HG03469 (cell line): ENCODE results near the gene BABAM2.
"Not testable (repeated sequence)": the region's sequence is repeated elsewhere in the genome, so short reads cannot be mapped to it uniquely, and the experiment has no call there.

Experiments
- ATAC-seq: cut with Tn5 transposase; IDR thresholded peaks from one replicate; pipeline ENCODE4 v1.9.1; 2021; ENCODE audit warnings: mild to moderate bottlenecking, moderate library complexity, moderate number of reproducible peaks; ENCODE audit not compliant: unreplicated experiment

BABAM2 gene

DNA sequence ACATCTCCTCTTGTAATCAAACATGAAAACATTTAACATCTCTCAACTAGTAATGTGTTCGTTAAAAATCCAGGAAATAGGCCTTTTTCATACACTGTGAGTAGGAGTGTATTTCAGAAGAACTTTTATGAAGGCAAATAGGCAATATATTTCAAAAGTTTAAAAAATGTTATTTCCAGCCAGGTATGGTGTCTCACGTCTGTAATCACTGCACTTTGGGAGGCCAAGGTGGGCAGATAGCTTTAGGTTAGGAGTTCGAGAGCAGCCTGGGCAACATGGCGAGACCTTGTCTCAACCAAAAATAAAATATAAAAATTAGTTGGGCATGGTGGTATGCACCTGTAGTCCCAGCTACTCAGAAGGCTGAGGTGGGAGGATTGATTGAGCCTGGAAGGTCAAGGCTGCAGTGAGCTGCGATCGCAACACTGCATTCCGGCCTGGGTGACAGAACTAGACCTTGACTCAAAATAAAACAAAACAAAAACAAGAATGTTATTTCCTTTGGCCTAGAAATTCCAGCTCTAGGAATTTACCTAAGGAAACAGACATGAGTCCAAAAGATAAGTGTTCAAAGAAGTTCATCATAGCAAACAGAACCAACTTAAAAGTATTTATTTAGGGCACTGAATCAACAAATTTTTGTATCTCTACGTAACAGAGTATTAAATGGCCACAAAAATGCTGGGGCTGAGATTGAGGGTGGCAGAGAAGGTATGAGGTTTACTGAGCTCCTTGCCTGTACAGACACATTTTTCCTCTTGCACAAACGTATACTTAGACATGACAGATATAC is 15.2 kb upstream of the BABAM2 start:
- no peak for ATAC-seq

DNA sequence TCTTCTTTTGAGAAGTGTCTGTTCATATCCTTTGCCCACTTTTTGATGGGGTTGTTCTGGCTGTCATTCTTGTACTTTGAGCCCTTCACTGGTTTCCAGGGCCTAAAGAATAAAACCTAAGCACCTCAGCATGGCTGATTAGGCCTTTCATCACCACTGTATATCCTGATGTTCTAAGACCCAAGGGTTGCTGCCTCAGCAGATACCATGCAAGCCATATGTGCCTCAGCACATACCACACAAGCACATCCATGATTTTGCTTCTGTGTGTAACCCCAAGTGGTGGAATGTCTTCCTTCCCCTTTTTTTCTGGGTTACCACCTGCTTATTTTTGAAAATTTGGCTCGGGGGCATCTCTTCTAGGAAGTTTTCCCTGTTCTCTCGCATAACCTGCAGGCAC is 11.7 kb upstream of the BABAM2 start:
- no peak for ATAC-seq

DNA sequence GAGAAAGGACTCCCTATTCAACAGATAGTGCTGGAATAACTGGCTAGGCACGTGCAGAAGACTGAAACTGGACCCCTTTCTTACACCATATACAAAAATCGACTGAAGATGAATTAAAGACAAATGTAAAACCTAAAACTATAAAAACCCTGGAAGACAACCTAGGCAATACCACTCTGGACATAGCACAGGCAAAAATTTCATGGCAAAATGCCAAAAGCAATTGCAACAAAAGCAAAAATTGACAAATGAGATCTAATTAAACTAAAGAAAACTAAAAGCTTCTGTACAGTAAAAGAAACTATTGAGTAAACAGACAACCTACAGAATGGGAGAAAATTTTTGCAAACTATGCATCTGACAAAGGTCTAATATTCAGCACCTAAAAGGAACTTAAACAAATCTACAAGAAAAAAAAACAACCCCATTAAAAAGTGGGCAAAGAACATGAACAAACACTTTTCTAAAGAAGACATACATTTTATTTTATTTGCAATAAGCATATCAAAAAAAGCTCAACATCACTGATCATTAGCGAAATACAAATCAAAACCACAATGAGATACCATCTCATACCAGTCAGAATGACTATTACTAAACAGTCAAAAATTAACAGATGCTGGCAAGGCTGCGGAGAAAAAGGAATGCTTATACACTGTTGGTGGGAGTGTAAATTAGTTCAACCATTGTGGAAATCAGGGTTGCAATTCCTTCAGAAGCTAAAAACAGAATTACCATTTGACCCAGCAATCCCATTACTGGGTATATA is 8.5 kb upstream of the BABAM2 start:
- not testable (repeated sequence) for ATAC-seq

DNA sequence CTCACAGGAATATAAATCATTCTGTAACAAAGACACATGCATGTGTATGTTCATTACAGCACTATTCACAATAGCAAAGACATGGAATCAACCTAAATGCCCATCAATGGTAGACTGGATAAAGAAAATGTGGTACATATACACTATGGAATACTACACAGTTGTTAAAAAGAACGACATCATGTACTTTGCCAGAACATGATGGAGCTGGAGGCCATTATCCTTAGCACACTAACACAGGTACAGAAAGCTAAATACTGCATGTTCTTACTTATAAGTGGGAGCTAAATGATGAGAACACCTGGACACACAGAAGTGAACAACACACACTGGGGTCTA is 8.0 kb upstream of the BABAM2 start:
- ATAC-seq = not testable (repeated sequence)

DNA sequence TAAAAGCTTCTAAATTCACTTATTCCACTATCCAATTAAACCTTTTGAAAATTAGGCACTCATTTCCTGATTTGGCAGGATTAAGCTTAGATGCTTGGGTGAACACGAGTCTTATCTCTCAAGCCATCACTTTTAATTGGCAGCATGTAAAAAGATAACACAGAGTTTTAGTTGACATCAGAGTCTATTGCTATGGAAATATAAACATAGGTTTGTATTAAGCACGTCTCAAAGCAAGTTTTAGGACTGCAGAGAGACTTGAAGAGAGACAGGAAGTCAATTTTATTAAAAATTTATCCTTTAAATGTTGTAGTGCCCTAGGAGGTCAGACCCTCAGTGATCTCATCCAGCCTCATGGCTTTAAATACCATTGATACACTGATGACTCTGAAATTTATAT is 5.9 kb upstream of the BABAM2 start:
- no peak for ATAC-seq

DNA sequence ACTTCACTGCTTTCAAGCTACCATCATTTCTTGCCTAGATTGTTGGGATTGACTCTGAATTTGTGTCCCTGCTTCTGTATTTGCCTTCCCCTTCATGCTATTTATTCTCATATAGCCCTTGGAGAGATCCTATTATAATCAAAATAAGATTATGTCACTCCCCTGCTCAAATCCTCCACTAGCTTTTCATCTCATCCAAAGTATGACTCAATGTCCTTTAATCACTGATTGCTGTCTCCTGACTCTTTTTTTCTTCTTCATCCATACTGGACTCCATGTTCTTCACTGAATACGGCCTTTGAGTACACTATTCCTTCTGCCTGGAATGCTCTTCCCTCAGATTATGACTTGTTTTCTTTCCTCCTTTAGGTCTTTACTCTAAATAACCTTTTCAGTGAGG is 5.3 kb upstream of the BABAM2 start:
- ATAC-seq = no peak

DNA sequence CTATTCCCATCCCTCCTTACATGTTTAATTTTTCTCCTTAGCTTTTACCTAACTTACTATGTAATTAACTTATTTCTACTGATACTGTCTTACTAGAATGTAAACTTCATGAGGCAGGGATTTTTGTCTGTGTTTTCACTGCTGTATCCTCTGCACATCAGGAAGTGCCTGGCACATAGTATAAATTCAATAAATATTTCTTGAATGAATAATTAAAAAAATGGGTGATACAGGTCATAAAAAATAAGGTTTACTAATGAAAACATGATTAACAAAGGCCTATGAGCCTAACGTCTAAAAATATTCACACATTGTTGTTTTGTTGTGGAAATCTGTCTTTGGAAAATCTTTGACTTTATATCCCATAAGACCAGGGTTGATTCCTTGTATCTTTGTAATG is 4.9 kb upstream of the BABAM2 start:
- no peak for ATAC-seq

DNA sequence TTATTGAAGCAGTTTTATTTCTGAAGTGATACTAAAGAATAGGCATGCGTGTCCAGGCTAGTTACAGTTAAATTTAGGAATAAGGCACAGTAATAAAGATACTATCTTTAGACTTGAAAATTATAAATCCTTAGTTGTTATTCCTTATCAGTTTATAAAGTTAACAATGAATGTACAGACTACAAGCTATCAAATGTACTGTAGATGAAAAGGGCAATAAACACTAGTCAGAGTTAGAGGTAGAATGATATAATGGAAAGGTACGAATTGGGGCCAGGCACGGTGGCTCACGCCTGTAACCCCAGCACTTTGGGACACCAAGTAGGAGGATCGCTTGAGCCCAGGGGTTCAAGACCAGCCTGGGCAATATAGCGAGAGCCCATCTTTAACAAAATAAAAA is 4.2 kb upstream of the BABAM2 start:
- no peak for ATAC-seq

DNA sequence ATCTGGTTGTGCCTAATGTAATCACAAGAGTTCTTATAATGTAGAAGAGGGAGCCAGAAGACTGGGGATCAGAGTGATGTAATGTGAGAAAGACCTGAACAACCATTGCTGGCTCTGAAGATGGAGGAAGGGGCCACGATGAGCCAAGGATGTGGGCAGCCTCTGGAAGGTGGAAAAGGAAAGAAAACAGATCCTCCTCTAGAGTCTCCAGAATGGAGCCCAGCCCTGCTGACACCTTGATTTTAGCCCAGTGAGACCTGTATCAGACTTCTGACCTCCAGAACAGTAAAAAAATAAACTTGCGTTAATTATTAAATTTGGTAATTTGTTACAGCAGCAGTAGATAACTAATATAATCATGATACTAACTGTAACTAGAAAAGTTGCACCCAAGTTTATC is 3.4 kb upstream of the BABAM2 start:
- no peak for ATAC-seq

DNA sequence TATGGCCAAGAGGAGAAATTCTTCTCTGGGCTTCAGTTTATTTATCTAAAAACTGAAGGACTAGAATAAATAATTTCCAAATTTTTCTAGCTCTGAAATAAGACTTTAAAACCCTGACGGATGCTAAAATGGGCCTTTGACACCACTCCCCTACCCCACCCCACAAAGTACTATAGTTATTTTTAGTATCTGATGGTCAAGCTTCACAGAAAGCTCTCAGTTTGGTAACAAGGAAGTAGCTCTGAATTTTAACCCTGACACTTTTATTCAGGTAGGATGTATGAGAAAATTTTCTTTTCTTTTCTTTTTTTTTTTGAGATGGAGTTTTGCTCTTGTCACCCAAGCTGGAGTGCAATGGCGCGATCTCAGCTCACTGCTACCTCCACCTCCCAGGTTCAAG is 2.7 kb upstream of the BABAM2 start:
- ATAC-seq = no peak

DNA sequence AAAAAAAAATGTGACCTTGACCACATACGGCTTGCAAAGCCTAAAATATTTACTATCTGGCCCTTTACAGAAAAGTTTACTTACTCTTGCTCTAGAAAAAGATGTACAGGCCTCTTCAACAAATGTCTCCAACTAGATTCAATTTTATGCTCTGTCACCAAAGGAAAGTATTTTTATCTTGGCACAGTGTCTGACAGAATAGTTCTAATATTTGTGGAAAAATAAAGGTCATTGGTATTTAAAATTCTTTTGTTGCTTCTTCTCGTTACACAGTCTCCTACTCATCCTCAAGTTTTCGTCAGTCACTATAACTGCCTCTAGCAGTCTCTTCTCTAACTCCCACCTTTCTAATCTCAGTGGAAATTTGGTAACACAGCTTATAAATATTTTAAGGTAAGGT is 1.7 kb upstream of the BABAM2 start:
- ATAC-seq = no peak

DNA sequence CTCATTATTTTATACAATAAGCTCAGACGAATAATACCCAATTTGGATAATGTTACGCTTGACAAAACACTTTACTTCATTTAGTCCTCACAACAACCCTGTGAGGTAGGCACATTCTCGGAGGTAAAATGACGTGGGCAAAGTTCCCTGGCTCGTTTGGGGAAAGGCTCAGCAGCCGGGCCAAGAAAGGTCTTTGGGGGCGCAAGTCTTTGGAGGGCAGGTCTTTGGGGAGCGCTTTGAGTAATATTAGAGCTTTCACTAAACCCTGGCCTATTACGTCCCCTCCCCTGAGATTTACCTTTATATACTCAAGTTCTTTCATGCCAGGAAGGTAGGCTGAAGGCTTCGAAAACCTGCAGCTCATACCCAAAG is 769 bp upstream of the BABAM2 start:
- ATAC-seq = no peak

DNA sequence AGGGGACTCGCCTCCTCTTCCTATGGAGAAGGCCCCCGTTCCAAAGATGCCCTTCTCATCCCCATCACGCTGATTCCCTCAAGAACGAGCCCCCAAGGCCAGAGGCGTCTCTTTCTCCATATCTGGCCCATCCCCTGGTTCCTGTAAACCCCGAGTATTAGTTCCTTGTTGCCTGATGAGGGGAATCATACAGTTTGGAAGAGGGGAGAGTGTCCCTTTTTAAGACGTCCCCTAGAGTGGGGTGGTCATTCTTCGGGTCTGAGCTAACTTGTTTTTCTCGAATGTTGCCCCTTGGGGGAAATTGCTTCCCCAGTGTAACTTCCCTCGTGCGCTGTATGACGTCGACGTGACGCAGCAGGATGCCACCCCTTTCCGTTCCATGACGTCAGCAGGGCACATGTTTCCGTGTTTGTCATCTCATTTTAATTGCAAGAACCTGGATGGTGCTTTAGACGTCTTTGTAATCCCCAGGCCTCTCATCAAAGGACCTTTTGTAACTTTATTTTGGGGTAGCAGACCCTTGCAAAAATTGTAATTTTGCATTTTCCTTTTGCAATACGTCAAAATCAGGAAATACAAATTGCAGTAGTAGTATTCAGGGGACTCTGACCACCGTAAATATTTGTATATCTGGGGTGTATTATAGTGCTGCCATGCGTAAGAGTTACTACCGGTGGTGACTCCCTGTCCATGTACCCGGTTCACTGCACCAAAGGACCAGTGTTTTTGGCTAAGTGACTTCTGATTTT is 569 bp downstream of the BABAM2 start:
- no peak for ATAC-seq

DNA sequence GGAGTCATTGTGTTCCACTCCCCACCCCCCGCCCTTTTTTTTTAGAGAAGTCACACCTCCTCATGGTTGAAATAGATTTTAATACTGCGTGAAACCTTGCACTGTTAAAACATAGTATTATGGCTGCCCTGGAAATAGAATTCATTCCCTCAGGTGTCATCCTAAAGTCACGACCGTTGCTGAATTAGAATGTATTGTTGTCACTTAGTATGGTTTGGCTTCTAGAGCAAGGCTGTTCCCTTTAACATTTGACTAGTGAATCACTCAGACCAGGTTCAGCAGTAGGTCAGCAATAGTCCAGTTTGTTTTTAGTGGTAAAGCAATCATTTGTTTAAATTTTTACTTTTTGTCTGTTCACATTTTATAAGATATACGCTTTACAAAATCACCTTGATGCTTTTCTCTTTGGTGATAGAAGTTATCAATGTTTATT is 1.2 kb downstream of the BABAM2 start:
- ATAC-seq = no peak

DNA sequence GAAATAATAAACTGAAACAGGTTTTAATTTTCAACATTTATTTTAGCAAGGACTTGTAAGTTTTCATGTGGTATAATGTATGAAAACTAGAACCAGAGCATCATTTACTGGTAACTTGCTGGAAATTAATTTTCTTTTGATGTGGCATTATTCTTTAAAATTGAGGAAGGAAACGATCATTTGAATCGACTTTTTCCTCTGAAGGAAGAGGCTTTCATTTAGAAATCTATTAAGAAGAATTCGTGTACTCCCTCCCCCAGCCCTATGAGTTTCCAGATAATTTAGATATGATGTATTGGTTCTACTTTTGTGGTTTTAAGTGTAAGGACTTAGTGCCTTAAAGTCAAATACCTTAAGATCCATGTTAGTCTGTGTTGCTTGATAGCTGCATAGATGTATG is 2.5 kb downstream of the BABAM2 start:
- no peak for ATAC-seq

DNA sequence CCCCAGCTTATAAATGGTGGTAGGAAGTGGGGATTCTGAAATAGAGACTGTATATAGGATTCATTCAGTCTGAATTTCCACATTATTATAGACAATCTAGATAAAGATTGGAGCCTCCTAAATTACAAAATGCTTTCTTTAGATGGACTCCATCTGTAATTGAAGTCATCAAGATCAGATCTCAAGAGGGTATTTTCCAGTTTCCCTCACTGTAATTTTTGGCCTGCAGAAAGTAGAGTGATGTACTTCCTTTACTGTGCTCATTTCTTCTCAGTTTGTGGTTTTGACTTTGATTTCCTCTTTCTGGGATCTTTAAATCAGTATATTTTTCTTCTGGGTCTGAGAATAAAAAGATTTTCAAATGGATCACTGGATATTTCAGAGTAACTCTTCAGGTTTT is 7.2 kb downstream of the BABAM2 start:
- no peak for ATAC-seq

DNA sequence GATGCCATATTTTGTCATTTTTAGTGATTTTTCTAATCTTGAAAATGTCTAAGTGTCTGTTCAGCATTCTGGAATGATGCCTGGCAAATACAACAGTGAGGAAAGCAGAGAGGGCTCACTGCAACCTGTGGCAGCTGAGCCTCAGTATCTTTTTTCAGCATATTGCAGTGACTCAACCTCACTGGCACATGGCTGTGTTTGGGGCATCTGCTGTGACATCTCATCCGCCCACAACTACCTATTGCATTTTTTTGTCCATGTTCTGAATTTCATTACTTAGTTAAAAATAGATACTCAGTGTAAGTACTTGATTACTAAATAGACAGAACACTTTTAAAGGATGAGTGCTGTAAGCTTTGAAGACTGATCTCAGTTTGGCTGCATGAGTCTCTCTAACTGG is 10.7 kb downstream of the BABAM2 start:
- ATAC-seq = no peak

DNA sequence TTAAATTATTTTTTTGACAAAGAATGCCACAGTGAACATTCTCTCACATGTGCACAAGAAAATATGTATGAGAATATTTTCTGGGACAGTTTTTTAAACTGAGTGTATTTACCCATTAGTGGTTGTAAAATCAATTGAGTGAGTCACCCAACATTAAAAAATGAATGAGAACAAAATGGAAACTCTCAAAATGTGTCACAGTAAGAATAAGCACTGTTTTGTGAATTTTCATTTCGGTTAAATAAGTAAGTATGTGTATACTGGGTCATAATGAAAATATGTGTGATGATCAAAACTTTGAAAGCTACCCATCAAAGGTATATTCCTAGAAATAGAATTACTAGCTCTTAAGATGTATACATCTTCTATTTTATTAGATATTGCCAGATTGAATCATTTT is 11.6 kb downstream of the BABAM2 start:
- no peak for ATAC-seq

DNA sequence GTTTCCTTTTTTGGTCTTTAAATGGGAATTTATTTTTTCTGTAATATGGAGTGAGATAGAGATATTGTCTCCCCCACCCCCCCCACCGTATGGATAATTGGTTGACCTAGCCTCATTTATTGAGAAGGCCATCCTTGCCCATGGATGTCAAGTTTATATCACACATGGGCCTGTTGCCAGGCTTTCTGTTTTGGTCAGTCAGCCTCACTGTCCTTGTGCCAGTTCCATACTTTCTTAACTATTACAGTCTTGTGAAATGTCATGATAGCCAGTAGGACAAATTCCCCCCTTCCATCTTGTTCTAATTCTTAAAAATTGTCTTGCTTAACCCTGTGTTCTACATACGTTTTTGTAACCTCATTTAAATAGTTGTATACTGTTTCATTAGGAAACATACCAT is 12.5 kb downstream of the BABAM2 start:
- ATAC-seq = no peak

DNA sequence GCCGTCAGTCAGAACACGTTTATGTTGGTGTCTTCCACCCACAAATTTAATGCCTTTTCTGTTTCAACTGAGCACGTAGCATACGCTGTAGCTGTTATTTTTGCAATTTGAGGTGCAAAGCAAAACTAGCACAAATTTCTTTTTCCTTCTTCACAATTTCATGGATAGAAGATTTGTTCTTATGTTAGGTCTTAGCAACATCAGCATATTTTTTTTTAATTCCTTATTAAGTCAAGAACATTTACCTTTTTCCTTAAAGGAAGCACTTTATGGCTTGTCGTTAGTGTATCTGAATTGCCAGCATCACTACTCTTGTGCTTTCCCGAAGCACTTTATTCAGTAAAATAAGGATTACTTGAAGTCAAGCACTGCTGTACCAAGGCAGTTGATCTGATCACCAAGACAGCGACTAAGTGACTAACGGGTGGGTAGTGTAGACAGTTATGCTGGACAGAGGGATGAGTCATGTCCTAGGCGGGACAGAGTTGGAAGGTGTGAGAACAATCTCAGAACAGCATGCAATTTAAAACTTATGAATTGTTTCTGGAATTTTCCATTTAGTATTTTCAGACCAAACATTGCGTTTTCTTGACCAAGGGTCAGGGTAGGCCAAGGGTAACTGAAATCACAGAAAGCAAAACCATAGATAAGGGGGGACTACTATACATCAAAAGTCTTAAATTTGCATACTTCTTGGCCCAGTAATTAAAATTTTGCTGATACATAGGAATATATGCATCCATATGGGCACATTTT is 13.3 kb downstream of the BABAM2 start:
- no peak for ATAC-seq

DNA sequence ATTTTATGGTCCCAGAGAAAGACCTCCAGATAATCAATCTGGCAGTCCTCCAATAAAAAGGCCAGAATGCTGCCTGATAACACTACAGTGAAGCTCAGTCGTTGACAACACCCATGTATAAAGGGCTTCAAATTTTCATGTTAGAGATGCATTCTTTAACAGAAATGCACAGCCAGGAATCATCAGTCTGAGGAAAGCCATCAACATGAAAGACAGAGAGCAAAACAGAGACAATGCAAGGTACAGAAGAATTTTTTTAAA is 13.8 kb downstream of the BABAM2 start:
- ATAC-seq = no peak
